GM21447 (cell line): ENCODE data around the gene CIAO1.
"Not testable (repeated sequence)": the region's sequence is repeated elsewhere in the genome, so short reads cannot be mapped to it uniquely, and the experiment has no call there.

Source experiments
- ATAC-seq: cut with Tn5 transposase; IDR thresholded peaks from one replicate; pipeline ENCODE4 v1.9.1; 2021; ENCODE audit not compliant: unreplicated experiment

CIAO1 gene

GRCh38 chr2:96249654-96250053, 16.4 kb upstream of the CIAO1 start:
- no peak for ATAC-seq

GRCh38 chr2:96250188-96250587, 15.8 kb upstream of the CIAO1 start:
- ATAC-seq: no peak

- no peak for ATAC-seq
Observed at GRCh38 chr2:96251721-96252292, 14.2 kb upstream of the CIAO1 start.

- no peak for ATAC-seq
Observed at GRCh38 chr2:96252526-96252925, 13.5 kb upstream of the CIAO1 start.

GRCh38 chr2:96253006-96253405, 13.0 kb upstream of the CIAO1 start:
- no peak for ATAC-seq

GRCh38 chr2:96254571-96254970, 11.5 kb upstream of the CIAO1 start:
- no peak for ATAC-seq

GRCh38 chr2:96256611-96257113, 9.4 kb upstream of the CIAO1 start:
- ATAC-seq: no peak

- not testable (repeated sequence) for ATAC-seq
Observed at GRCh38 chr2:96257744-96258143, 8.3 kb upstream of the CIAO1 start.

- no peak for ATAC-seq
Observed at GRCh38 chr2:96258166-96259022, 7.6 kb upstream of the CIAO1 start.

GRCh38 chr2:96259497-96259921, 6.5 kb upstream of the CIAO1 start:
- ATAC-seq: no peak

GRCh38 chr2:96260387-96261260, 5.4 kb upstream of the CIAO1 start:
- peak; percentile 34 for ATAC-seq

GRCh38 chr2:96261328-96262003, 4.6 kb upstream of the CIAO1 start:
- no peak for ATAC-seq

- no peak for ATAC-seq
Observed at GRCh38 chr2:96262306-96262705, 3.7 kb upstream of the CIAO1 start.

- no peak for ATAC-seq
Observed at GRCh38 chr2:96264086-96264485, 1.9 kb upstream of the CIAO1 start.

GRCh38 chr2:96264656-96265348, 1.2 kb upstream of the CIAO1 start:
- peak; percentile 5 for ATAC-seq

GRCh38 chr2:96265349-96265839, 631 bp upstream of the CIAO1 start:
- peak; percentile 17 for ATAC-seq

GRCh38 chr2:96267159-96267971, 1.3 kb downstream of the CIAO1 start:
- ATAC-seq: no peak

GRCh38 chr2:96271995-96272394, 6.0 kb downstream of the CIAO1 start:
- no peak for ATAC-seq

GRCh38 chr2:96273763-96274162, 7.7 kb downstream of the CIAO1 start:
- ATAC-seq: no peak
